Chondrocyte (in vitro differentiated cells): ENCODE measurements around the gene MAPKAP1. TPM values are rescaled to one million over a fixed set of nuclear protein-coding genes. Genes with fewer than 3 reads are reported as not detected.
A peak's percentile ranks its signal among the peaks of the same experiment; 100 is the strongest.
"Not testable (repeated sequence)": the region's sequence is repeated elsewhere in the genome, so short reads cannot be mapped to it uniquely, and the experiment has no call there.

ENCODE experiments used
- DNase-seq: peaks from one replicate; pipeline ENCODE4 v3.0.0; 2021; ENCODE audit warnings: mixed read lengths, low spot score
- H3K27ac Mint-ChIP-seq: one replicate; pipeline ENCODE4 v1.8.0; 2021; ENCODE audit warnings: mild to moderate bottlenecking, moderate library complexity, mixed read lengths; ENCODE audit not compliant: unreplicated experiment
- H3K27me3 Mint-ChIP-seq: 2 replicates; pipeline ENCODE4 v1.8.0; 2021; ENCODE audit warnings: low read depth, mixed read lengths
- H3K36me3 Mint-ChIP-seq: 2 replicates; pipeline ENCODE4 v1.8.0; 2021; ENCODE audit warnings: low read depth, mixed read lengths
- H3K4me1 Mint-ChIP-seq: 2 replicates; pipeline ENCODE4 v1.8.0; 2021; ENCODE audit warnings: low read depth, mild to moderate bottlenecking, mixed read lengths
- H3K4me3 Mint-ChIP-seq: one replicate; pipeline ENCODE4 v1.8.0; 2021; ENCODE audit warnings: mild to moderate bottlenecking, moderate library complexity, mixed read lengths; ENCODE audit not compliant: unreplicated experiment
- H3K9me3 Mint-ChIP-seq: 2 replicates; pipeline ENCODE4 v1.8.0; 2021; ENCODE audit warnings: low read depth, mixed read lengths
- CTCF ChIP-seq: fragments of 200-600 bp; sonication (generic); IDR thresholded peaks from 2 replicates; pipeline ENCODE4 v1.5.0; 2021; ENCODE audit warnings: antibody characterized with exemption, mild to moderate bottlenecking, moderate library complexity
- total RNA-seq: library from RNA; stranded (reverse); gene quantifications from 3 replicates; pipeline ENCODE4 v1.2.1, GENCODE V29; 2021

The MAPKAP1 gene
- total RNA-seq, 1 donor from 2014 or later = 91.5 TPM

- H3K4me3 Mint-ChIP-seq = no peak overlapping the region
- no peaks in the 10 kb centered on the region for H3K27me3 Mint-ChIP-seq
- no peaks in the 10 kb centered on the region for H3K9me3 Mint-ChIP-seq
- peaks cover 45% of the 10 kb centered on the region for H3K4me1 Mint-ChIP-seq
- peak overlapping the region; percentile 66 for H3K27ac Mint-ChIP-seq
- no peak for TF ChIP-seq CTCF
- H3K36me3 Mint-ChIP-seq = no peaks in the 10 kb centered on the region
- no peak for DNase-seq
These were observed 10.8 kb downstream of the MAPKAP1 start for GRCh38 chr9:125696106-125696647.

GRCh38 chr9:125695548-125695947 is 11.5 kb downstream of the MAPKAP1 start:
- peak overlapping the region; percentile 54 for H3K27ac Mint-ChIP-seq
- peaks cover 49% of the 10 kb centered on the region for H3K4me1 Mint-ChIP-seq
- H3K27me3 Mint-ChIP-seq, H3K9me3 Mint-ChIP-seq, H3K4me3 Mint-ChIP-seq, H3K36me3 Mint-ChIP-seq, DNase-seq: not testable (repeated sequence)

- peaks cover 57% of the 10 kb centered on the region for H3K4me1 Mint-ChIP-seq
- TF ChIP-seq CTCF = no peak
- DNase-seq = no peak
- no peaks in the 10 kb centered on the region for H3K36me3 Mint-ChIP-seq
- no peak overlapping the region for H3K4me3 Mint-ChIP-seq
- no peaks in the 10 kb centered on the region for H3K27me3 Mint-ChIP-seq
- H3K9me3 Mint-ChIP-seq = no peaks in the 10 kb centered on the region
- H3K27ac Mint-ChIP-seq = peak overlapping the region; percentile 90
These were observed 12.5 kb downstream of the MAPKAP1 start for GRCh38 chr9:125694478-125694877.

- H3K4me3 Mint-ChIP-seq, H3K36me3 Mint-ChIP-seq: not testable (repeated sequence)
- peaks cover 57% of the 10 kb centered on the region for H3K4me1 Mint-ChIP-seq
These were observed 13.5 kb downstream of the MAPKAP1 start for GRCh38 chr9:125693492-125693891.

GRCh38 chr9:125691869-125692268 is 15.1 kb downstream of the MAPKAP1 start:
- no peak for DNase-seq
- TF ChIP-seq CTCF = no peak
- Mint-ChIP-seq H3K27ac (peak overlapping the region; percentile 45), H3K27me3 (no peaks in the 10 kb centered on the region), H3K9me3 (no peaks in the 10 kb centered on the region), H3K36me3 (no peaks in the 10 kb centered on the region), H3K4me3 (no peak overlapping the region), H3K4me1 (peaks cover 56% of the 10 kb centered on the region)

More at GRCh38 chr9:125693492-125693891, 13.5 kb downstream of the MAPKAP1 start:
- DNase-seq, H3K9me3 Mint-ChIP-seq, H3K27ac Mint-ChIP-seq, H3K27me3 Mint-ChIP-seq: not testable (repeated sequence)

- peaks cover 49% of the 10 kb centered on the region for H3K4me1 Mint-ChIP-seq
- H3K4me3 Mint-ChIP-seq = no peak overlapping the region
- no peak for DNase-seq
- no peaks in the 10 kb centered on the region for H3K27me3 Mint-ChIP-seq
- peak overlapping the region; percentile 24 for H3K27ac Mint-ChIP-seq
- H3K9me3 Mint-ChIP-seq = no peaks in the 10 kb centered on the region
- TF ChIP-seq CTCF = no peak
- no peaks in the 10 kb centered on the region for H3K36me3 Mint-ChIP-seq
These were observed 16.3 kb downstream of the MAPKAP1 start for GRCh38 chr9:125690679-125691078.
